T follicular helper cell (primary cell): ENCODE data around the gene PRDM5.

Source experiments
- DNase-seq: peaks from one replicate; pipeline ENCODE4 v3.0.0-alpha.2; 2020; ENCODE audit warnings: low read depth
- total RNA-seq, 2 experiments: gene quantifications; one replicate each; lab custom pipeline; 2026; lab: John Stamatoyannopoulos, UW

Gene PRDM5
- 0.04 to 0.48 reads per million in 2 experiments for total RNA-seq

DNA sequence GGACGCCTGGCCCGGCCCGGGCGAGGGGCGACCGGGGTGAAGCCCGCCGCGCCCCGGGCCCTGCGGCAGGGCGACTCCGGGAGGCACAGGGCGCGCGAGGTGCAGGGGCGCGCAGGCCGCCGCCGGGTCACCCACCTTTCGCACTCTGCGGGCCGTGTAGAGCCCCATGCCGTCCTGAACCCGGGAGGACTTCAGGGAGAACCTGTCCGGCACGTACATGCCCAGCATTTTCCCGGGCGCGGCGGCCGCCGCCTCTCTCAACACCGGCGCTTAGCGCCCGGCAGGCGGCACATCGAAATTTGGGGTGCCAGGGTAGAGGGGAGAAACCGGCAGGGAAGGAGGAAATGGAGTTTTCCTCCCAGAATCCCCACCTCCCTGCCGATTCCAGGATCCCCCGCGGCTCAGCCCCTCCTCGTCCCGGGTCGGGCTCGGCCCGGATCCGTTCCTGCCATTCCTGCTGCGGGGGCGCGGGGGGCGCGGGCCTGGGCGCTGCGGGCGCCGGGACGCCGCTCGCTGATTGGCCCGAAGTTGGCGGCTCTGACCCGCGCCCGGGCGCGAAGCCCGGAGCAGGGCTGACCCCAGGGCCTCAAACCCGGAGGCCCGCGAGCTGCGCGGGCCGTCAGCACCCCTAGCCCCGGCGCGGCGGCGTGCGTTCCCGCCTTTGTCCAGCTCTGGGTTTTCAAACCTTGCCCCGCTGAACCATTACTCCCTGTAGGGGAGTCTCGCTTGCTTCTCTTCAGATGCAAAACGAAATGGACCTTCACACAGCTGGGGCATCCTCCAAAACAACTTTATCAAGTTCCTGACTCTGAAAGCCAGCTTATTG lies at the start of gene PRDM5:
Gene PRDM5 (minus strand): TSS at position 346 of the 826 bp plus-strand sequence. CDS start 118 bp downstream, at position 228.
- no peak for DNase-seq

DNA sequence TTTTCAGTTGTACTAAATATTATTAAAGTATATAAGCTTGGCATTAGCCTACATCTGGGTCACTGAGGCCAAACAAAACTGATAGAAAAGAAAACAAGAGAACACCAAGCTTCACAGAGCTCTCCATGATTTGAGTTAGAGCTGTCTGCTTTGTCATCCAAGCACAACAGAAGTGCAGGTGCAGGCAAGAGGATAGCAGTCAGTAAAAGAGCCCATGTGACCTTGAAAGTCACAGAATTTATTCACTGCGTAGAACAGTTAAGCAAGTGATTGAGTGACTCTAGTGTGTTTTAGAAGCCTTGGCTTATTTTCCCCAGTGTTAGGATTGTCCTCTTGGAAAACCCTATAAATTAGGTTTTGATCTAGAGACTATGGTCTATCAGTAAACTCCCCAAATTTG lies 49.4 kb upstream of the PRDM5 start:
- no peak for DNase-seq

DNA sequence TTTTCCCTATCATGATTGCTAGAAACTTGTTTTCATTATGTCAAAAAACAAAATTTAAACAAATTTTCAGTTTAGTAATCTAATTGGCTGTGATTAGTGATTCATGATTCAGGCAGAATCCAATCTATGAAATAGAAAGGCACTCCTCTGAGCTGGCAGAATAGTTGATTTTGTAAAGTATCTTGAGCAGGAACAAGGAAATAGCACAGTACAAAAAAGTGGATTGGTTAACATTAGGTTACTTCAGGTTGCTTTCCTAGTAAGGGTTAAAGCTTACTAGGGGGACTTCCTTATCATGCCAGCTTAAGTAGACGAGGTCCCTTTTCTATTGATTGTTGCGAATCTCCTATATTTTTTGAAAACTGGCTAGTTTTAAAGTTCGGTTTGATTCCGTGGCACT lies 43.4 kb upstream of the PRDM5 start:
- DNase-seq = no peak

DNA sequence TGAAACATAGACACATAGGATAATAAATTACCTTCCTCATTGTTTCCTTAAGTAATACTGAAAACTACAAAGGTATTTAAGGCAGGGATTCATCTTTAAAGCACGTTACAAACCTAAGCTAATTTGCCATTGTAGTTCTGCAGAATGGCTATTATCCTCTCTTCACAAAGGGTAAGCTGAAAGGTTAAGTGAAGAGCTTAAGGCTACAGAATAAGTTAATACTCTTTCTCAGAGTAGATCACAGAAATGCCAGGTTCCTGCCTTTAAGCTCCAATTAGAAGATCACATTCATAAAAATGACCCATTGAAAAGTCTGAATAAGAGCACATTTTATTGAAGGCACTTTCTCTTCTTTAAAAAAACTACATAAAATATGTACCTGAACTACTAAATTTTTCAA lies 42.1 kb upstream of the PRDM5 start:
- no peak for DNase-seq

DNA sequence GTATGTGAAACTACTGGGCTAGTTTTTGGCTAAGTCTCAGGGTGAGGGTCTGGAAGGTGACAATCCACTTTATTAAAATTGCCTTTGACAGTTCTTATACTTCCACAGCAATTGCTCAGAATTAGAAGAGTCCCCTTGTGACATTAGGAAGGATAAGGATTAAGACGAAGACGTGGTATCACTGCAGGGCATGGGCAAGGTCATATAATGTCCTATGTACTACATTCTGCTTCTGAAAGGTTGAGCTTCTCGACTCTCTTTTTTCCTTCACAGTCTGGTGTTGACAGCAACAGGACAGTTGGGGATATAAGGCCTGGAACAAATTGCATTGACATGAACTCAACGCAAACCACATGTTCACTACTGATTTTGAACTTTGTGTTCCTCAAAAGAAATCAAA lies 40.9 kb upstream of the PRDM5 start:
- no peak for DNase-seq

DNA sequence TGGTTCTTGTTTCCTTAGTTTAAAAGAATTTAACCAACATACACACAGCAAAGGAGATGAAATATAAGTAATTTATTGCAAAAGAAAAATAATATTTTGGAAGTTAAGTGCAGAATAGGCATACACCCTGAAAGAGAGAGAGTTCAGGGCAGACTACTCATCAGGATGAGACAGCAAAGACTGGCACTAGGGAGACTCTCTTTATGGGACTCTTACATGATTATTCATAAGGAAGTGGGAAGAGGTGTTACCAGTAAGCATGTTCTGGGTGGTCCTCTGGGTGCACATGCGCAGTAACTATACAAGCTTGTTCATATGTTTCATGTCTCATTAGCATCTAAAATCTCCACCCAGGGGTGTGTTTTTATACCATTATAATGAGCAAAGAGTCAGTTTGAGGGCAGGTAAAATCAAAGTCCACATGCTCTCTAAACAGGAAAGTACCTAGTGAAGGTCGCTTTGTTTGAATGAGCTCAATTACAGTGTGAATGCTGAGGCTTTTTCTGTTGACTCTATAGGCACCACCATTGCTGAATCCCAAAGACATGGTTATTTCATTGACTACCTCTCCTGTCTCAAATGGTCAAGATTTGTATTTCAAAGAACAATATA lies 38.2 kb upstream of the PRDM5 start:
- no peak for DNase-seq

DNA sequence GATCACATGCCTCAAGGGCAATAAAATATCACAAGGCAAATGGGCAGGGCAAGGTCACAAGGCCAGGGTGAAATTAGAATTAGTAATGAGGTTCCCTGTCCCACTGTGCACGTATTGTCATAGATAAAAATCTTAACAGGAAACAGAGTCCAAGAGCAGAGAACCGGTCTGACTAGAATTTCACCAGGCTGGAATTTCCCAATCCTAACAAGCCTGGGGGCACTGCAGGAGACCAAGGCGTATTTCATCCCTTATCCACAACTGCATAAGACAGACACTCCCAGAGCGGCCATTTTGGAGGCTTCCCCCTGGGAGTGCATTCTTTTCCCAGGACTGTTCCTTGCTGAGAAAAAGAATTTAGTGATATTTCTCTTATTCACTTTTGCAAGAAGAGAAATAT lies 25.9 kb upstream of the PRDM5 start:
- DNase-seq = no peak

DNA sequence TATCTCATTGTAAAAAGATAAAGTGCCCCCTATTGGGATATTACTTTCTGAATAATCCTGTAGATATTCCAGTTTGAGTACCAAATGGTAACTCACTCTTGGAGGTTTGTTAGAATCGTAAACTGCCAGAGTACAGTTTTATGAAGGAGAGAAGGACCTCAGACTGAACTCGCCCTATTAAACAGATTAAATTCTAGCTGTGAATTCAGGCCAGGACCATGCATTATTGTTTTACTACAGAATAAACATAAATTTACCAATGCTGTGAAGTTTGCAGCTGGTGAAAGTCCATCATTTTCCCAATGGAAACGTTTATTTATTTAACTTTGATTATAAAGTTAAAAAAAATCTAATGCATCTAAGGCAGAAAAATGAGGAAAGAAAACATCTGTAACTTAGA lies 20.2 kb upstream of the PRDM5 start:
- no peak for DNase-seq

DNA sequence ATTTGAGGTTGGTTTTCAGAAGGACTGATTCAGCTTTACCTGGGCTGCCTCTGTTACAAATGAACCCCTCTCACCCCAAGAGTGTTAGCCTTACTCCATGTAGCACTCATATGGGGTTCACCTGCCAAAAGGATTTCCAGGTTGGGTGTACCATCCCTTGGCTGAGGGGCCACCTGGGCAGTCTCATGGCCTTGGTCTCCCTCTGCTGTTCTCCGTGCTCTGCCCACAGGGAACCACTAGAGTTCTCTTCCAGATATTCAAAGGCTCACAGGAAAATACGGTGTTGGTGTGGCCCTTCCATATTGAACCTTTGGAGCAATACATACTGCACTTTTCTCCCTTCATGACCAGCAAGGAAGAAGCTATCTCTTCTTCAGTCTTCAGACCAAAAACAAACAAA lies 18.0 kb upstream of the PRDM5 start:
- DNase-seq = no peak

DNA sequence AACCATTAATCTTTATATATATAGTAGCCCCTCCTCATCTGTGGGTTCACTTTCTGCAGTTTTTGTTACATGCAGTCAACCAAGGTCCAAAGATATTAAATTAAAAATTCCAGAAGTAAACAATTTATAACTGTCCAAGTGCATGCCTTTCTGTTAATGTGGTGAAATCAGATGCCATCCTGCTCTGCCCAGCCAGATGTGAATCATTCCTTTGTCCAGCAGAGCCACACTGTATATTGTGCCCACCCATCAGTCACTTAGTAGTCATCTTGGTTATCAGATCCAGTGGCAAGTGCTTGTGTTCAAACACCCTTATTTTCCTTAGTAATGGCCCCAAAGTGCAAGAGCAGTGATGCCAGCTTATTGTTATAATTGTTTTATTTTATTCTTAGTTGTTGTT lies 17.2 kb upstream of the PRDM5 start:
- DNase-seq = no peak

DNA sequence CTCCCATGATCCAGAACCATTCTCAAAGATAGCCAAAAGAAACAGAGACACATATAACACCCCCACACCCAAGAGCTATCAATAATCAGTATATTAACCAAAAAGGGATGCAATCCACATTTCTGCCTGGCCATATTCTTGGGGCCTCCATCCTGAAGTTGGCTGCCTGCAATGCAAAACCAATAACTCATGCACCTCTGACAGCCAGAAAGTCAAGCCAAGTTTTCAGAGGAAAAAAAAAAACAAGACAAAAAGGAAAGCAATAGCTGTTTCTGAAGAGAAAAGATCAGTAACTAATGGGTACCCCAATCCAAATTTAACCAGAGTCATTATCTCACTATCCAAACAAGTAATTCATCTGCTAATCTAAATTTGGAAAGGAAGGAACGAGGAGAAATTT lies 7.3 kb upstream of the PRDM5 start:
- DNase-seq = no peak

DNA sequence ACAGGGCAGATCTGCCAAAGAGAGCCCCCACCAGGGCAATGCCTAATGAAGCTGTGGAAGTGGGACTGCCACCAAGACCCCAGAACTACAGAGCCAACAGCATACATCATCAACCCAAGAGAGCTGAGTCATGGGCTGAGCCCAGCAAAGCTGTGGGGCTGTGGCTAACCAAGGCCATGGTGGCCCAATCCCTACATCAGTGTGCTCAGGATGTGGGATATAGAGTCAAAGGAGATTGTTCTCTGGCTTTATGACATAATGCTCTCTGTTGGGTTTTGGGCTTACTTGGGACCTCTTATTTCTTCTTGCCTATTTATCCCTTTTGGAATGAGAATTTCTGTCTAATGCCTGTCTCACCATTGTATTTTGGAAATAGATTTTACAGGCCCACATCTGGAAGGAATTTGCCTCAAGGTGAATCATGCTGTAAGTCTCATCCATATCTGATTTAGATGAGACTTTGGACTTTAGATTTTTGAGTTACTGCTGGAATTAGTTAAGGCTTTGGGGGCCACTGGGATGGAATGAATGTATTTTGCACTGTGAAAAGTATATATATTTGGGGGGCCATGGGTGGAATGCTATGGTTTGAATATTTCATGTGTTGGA lies 5.4 kb upstream of the PRDM5 start:
- DNase-seq = no peak

DNA sequence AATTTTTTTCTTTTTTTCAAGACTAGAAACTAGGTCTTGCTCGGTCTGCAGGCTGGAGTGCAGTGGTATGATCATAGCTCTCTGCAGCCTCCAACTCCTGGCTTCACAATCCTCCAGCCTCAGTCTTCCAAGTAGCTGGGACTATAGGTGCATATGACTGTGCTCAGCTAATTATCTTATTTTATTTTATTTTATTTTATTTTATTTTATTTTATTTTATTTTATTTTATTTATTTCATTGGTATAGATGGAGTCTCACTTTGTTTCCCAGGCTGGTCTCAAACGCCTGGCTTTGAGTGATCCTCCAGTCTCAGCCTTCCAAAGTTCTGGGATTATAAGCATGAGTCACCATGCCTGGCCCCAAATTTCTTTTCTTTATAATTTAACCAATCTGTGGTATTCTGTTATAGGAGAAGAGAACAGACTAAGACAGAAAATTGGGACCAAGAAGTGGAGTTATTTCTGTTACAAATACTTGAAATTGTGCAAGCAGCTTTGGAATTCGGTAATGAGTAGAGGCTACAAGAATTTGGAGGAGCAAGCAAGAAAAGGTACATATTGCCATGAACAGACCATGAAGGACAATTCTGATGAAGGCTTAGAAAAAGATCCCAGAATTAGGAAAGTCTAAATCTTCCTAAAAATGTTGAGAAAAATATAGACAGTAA lies 4.0 kb upstream of the PRDM5 start:
- DNase-seq = no peak

DNA sequence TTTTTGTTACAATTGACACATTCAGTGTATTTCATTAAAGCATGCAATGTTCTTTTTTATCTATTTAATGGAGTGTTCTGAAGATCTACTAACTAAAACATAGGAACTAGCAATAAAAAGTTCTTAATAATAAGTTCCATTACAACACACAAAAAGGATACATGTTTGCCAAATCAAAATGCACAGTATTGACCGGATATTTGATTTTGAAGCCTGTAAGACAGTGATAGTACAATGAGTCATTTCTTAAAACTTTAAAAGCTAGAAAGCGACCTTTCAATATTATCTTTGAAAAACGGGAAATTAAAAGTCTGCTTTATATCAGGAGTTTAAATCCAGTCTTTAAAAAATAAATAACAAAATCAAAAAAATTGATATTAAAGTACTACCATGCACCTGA lies 2.4 kb upstream of the PRDM5 start:
- DNase-seq = no peak

DNA sequence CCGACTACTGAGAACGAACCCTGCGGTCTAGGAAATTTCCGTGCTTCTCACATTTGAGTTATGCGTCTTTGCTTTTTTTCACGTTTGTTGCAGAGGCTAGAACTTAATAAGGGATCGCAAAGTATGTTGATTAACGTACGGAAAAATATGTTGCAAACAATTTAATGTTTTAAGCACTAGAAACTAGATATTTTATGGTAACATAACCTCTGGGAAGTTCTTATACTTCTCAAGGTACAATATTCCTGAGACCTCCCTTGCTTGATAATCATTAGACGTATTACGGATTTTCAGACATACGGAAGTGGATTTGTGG lies 639 bp upstream of the PRDM5 start:
- no peak for DNase-seq

DNA sequence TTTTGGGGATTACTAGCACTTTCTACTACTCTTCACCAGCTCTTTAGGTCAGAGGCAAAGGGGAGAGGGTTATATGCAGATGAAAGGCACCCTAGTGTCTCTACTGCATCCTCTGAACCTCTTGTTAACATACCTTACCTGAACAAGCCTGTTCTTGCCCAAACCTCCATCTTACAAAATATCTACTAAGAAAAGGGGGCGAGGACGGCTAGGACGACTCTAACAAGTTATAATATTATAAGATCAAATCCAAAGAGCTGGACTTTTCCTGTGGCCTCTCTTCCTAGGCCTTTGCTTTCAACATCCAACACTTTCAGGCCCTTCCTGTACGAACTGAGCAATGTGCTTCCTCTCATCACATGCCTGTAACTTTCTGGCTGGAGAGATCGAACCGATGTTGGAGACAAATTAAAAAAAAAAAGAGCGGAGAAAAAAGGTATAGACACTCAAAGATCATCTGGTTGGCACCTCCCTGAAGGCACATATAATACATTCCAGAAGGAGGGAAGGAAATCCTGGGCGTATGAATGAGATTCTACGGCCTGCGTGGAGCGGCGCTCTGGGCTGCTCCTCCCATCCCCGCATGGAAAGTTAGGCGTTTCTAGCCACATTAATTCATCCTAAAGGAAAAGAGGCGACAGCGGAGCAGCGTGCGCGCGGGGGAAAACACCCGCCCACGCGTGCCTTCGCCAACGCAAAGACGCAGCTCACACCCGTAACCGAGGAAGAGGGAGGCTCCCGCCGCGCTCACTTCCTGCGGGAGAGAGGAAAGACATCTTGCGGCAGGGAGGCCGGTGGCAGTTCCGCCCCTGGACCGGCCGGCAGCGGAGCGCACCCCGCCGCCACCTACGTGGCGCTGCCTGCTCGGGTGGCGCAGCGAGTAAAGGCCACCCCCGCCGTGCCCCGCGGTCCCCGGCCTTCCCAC lies 808 bp downstream of the PRDM5 start:
- no peak for DNase-seq

DNA sequence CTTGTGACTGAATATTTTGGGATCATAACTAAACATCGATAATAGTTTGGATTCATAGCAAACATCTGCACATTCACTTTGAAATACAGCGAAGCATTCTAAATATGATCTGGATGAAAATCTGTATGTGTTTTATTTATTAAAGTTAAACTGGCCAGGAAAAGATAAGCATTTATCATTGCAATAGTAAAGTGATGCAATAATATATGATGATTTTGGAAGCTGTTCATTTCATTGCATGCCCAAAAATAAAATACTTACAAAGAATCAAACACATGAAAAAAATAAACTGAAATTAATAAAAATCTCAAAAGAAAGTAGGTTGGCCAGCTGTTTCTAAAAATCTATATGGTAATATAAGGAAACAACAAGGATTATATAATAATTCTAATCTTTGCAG lies 1.9 kb downstream of the PRDM5 start:
- DNase-seq = no peak

DNA sequence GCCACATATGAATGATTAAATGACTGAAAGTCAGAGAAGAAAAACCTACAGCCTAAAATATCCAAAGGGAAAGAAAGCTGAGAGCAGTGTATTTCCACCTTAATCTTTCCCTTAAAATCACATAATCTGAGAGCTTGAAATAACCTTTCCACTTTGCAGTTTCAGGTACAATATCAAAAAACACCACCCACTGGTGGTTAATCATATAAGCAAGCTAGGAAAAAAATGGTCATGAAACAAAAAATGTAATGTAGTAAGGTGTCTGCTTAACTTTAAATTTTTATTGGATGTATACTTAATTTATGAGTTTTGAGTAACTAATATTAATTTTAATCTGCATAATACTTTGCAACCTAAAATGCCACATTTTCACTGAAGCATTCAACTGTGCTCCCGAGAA lies 3.2 kb downstream of the PRDM5 start:
- no peak for DNase-seq

DNA sequence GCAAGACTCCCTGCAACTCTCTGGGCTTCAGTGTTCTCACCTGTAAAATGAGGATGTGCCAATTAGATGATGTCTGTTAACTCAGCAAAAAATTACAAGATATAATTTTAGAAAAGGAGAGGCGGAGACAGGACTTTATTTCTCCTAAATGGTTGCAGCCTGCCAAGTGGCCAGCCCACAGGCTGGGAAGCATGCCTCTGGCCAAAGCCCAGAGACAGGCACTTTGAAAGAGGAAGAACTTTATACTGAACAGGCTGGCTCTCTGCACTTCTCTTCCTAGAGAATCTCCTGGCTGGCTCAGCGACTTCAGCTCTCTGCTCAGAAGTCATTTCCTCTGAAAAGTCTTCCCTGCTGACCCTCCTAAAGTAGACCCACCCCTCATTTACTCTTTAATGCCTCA lies 3.7 kb downstream of the PRDM5 start:
- no peak for DNase-seq

DNA sequence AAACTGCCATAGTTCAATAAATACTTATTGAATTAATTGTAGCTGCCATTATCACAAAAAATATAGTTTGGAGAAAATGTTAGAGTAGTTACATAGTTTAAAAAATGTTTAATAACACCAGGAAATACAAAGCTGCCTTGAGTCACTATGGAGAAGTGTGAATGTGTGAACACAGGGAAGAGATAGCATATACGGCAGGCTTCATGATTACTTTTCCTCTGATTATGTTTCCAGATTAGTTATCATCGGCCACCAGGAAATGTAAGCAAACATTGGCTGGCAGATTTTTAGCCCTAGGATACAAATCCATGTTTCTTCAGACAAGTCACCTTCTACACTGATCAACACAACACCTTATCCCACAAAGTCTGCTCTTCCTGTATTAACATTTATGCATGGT lies 4.4 kb downstream of the PRDM5 start:
- no peak for DNase-seq

DNA sequence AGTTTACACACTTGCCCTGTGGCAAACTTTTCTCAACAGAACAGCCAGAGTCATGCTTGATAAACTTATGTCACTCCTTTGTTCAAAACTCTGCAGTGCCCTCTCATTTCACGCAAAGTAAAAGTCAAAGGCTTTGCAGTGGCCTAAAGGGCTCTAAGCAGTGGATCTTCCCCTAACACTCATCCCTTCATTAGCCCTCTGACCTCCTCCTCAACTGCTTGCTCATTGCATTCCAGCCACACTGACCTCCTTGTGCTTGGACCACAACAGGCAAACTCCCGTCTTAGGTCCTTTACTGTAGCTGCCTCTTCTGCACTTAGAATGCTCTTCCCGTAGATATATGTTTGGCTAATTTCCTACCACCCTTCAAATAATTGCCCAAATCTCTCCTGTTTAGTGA lies 5.6 kb downstream of the PRDM5 start:
- DNase-seq = no peak

DNA sequence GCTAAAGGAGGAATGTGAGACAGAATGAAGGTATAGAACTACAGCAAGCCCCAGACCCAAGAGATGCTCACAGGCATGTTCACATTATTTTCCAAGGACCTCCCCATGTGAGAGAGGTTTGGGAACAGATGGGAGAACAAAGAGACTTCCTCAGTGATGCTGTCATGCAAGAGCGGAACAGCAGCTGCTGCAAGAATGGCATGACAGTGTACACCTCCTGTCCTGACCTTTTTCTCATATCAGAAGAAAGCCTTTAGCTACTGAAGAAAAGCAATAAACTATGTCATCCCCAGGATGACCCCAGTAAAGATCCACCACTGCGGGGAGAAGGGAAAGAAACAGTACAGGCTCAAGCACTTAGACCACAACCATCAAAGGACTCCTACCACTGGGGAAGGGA lies 7.2 kb downstream of the PRDM5 start:
- no peak for DNase-seq
